ENCODE results near the gene SSH3. TPM values are rescaled to one million over a fixed set of nuclear protein-coding genes. Genes with fewer than 3 reads are reported as not detected.
A peak's percentile ranks its signal among the peaks of the same experiment; 100 is the strongest.

Gene SSH3
- total and polyA plus RNA-seq, 2 of the 8 experiments (the other 6 are each of a cell fraction or from before 2014, with no cell fraction given): 16.9 to 19.8 TPM

- TF ChIP-seq POLR2AphosphoS5 (IDR thresholded peaks at IDR 0.05; ENCODE audit: low read depth, low read length) (0 out of 2 replicates have a peak, but pooled peaks have one; percentile 49), BRCA1 (IDR thresholded peaks at IDR 0.05; ENCODE audit: low read depth, low read length) (no peak), HDAC6 (IDR thresholded peaks at IDR 0.05; ENCODE audit: low read depth, low read length) (no peak), BCL11A (IDR thresholded peaks at IDR 0.05; ENCODE audit: low read depth in 2 of 2, low read length in 2 of 2) (no peak), KDM4A (IDR thresholded peaks at IDR 0.05; ENCODE audit: low read depth, low read length, severe bottlenecking) (peak; percentile 35), SP2 (IDR thresholded peaks at IDR 0.05; ENCODE audit: low read length) (no peak), ASH2L (IDR thresholded peaks at IDR 0.05; ENCODE audit: low read length) (peak; percentile 67), E2F6 (IDR thresholded peaks at IDR 0.05) (peak; percentile 72), HDAC2 (IDR thresholded peaks at IDR 0.05; ENCODE audit: borderline replicate concordance in 1 of 2, low read depth in 2 of 2, low read length in 2 of 2) (0 out of 4 replicates have a peak, but pooled peaks of 1 of the 2 experiments have one; percentile 58), KDM5A (IDR thresholded peaks at IDR 0.05; ENCODE audit: low read length) (no peak), CBX5 (IDR thresholded peaks at IDR 0.05; ENCODE audit: low read depth, low read length) (no peak), SRF (IDR thresholded peaks at IDR 0.05; ENCODE audit: low read depth, low read length) (no peak), BACH1 (IDR thresholded peaks at IDR 0.05; ENCODE audit: low read length) (peak; percentile 32; the same call in 1 of the 2 replicates), NANOG (IDR thresholded peaks at IDR 0.05; ENCODE audit: insufficient read depth, low read depth, low read length, poor library complexity, severe bottlenecking) (no peak), TEAD4 (IDR thresholded peaks at IDR 0.05; ENCODE audit: low read depth, low read length) (no peak), TAF7 (optimal IDR thresholded peaks at IDR 0.05; ENCODE audit: borderline replicate concordance, low read depth, low read length) (peak; percentile 51), JUN (IDR thresholded peaks at IDR 0.05; ENCODE audit: low read depth, low read length) (no peak), USF2 (IDR thresholded peaks at IDR 0.05; ENCODE audit: low read length) (no peak)
- TF ChIP-seq, protein P1, sequence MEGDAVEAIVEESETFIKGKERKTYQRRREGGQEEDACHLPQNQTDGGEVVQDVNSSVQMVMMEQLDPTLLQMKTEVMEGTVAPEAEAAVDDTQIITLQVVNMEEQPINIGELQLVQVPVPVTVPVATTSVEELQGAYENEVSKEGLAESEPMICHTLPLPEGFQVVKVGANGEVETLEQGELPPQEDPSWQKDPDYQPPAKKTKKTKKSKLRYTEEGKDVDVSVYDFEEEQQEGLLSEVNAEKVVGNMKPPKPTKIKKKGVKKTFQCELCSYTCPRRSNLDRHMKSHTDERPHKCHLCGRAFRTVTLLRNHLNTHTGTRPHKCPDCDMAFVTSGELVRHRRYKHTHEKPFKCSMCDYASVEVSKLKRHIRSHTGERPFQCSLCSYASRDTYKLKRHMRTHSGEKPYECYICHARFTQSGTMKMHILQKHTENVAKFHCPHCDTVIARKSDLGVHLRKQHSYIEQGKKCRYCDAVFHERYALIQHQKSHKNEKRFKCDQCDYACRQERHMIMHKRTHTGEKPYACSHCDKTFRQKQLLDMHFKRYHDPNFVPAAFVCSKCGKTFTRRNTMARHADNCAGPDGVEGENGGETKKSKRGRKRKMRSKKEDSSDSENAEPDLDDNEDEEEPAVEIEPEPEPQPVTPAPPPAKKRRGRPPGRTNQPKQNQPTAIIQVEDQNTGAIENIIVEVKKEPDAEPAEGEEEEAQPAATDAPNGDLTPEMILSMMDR (IDR thresholded peaks at IDR 0.05; ENCODE audit: control extremely low read depth in 1 of 3, insufficient read depth in 1 of 3, low read depth in 1 of 3, low read length in 3 of 3): peak in 2 of 3 experiments; percentile 52 to 79; a peak in 3 of 4 replicates
These were observed 14.7 kb upstream of the SSH3 start (continued) for GRCh38 chr11:67288452-67289225.
